LNCAP (cell line): ENCODE results near the gene TMPRSS13.

ENCODE experiments used
- TF ChIP-seq, protein P1 (sequence below): fragments of 450-650 bp; IDR thresholded peaks from 2 replicates; pipeline ENCODE4 v1.5.1; 2017; ENCODE audit warnings: mild to moderate bottlenecking

The TMPRSS13 gene

DNA sequence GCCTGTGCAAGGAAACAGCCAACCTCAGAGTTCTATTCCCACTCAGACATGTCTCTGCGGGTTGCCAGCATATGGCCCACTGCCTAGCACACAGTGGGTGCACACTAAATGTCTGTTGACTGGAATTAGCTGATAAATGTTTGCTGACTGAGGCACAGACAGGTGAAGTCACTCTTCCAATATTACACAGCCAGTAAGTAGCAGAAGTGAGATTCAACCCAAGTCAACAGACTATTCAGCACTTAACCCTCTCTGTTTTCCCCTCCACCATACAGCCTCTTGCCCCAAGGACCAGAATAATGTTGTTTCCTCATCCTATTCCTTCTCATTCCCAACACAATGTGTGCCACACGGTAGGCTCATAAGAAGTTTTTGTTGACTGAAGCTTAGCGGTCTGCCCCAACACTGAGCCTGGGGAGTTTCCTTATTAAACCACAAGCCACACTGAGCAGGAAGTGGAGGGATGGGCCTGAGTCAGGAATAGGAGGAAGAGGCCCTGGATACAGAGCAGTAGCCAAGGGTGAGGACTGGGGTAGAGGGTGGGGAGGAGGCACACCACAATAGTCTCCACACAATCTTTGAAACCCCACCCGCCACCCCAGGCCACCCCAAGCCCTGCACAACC, 41.3 kb upstream of the TMPRSS13 start:
- TF ChIP-seq, protein P1, sequence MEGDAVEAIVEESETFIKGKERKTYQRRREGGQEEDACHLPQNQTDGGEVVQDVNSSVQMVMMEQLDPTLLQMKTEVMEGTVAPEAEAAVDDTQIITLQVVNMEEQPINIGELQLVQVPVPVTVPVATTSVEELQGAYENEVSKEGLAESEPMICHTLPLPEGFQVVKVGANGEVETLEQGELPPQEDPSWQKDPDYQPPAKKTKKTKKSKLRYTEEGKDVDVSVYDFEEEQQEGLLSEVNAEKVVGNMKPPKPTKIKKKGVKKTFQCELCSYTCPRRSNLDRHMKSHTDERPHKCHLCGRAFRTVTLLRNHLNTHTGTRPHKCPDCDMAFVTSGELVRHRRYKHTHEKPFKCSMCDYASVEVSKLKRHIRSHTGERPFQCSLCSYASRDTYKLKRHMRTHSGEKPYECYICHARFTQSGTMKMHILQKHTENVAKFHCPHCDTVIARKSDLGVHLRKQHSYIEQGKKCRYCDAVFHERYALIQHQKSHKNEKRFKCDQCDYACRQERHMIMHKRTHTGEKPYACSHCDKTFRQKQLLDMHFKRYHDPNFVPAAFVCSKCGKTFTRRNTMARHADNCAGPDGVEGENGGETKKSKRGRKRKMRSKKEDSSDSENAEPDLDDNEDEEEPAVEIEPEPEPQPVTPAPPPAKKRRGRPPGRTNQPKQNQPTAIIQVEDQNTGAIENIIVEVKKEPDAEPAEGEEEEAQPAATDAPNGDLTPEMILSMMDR, result no peak

DNA sequence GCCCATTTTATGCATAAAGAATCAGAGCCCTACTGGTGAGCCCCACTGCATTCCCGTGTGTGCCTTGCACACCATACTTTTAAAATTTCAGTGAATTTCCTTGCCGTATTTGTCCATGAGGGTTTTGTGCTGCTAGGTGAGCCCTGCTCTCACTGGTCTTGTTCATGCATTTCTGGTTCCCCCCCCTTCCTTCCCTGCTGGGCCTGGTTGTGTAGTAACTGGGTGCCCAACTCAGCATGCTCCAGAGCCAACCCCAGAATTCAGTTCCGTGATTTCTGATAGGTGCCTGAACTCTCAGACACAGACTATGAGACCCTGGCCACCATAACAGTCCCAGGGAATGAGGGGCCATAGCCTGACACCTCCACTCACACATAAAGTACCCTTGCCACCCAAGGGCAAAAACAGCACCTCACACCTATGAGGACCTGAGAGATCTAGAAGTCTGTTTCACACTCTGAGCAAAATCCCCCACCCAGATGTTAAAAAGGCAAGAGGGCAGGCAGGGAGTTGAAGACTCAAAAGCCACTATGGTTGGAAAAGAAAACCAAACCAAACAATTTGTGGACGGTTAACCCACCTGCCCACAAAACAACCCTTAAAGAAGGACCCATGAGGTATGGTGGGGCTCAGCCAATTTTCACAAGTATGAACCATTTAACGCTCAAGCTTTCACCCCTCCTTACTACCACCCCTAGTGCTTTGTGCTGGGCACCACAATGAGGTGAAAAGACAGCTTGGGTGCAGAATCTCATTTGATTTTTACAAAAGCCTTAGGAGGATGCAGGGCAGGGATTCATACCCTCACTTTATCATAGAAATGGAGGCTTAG, 40.2 kb upstream of the TMPRSS13 start:
- TF ChIP-seq, protein P1, result no peak

DNA sequence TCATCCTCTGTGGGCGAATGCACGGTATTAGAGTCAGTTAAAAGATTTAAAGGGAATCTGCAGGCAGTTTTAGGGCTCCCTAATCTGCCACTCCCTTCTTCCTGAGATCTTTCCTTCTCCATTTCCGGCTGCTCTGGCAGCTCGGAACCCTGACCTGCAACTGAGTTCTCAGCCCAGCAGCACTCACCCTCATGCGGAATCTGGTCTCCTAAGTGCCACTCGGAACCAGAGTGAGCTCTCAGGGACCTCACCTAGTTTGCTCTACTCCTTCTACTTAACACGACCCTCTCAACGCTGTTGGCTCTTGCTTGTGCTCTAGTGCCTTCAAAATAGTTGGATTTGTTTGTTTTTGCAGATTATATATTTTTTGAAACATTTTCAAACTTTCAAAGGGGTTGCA, 37.7 kb upstream of the TMPRSS13 start:
- TF ChIP-seq, protein P1, result no peak

GRCh38 chr11:117962826-117963225, 33.6 kb upstream of the TMPRSS13 start:
- TF ChIP-seq, protein P1, result no peak

- TF ChIP-seq, protein P1, result no peak
Measured at GRCh38 chr11:117961896-117962295, 32.7 kb upstream of the TMPRSS13 start.

- TF ChIP-seq, protein P1, result no peak
Measured at GRCh38 chr11:117960406-117960805, 31.2 kb upstream of the TMPRSS13 start.

DNA sequence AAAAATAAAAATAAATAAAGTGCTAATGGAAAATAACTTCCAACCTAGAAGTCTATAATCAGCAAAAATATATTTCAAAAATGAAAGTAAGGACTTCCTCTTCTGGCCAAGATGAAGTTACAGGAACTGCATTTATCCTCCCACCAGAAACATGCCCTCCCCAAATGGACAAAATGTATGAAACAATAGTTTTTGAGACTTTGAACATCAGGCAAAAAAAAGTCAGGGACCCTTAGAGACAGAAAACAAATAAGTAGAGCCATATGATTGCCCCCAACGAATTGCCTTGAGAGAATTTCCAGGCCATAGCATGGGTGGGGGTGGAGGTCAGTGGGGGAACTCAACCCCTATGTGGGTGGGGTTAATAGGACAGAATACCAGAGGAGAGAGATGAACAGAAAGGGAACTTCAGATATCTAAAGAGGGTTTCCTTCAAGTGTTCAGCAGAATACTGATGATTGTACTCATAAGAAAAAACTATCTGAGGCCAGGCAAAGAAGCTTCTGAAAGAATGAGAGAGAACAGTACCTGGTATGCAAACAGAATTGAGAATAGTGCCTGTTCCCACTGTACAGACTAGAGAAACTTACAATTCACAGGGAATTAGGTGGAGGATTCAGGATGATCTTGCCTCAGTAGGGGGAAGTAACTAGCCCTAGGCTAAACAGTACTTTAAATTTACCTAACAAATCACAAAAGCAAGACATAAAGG, 30.4 kb upstream of the TMPRSS13 start:
- TF ChIP-seq, protein P1, result no peak
